GM12872 (cell line): ENCODE measurements around the gene IFT172.

ENCODE experiments used
- TF ChIP-seq, protein P1 (sequence below): IDR thresholded peaks from 3 replicates; pipeline ENCODE4 v1.5.1; 2011; ENCODE audit warnings: low read depth, mild to moderate bottlenecking, low read length, moderate library complexity; ENCODE audit not compliant: insufficient read depth

The IFT172 gene

DNA sequence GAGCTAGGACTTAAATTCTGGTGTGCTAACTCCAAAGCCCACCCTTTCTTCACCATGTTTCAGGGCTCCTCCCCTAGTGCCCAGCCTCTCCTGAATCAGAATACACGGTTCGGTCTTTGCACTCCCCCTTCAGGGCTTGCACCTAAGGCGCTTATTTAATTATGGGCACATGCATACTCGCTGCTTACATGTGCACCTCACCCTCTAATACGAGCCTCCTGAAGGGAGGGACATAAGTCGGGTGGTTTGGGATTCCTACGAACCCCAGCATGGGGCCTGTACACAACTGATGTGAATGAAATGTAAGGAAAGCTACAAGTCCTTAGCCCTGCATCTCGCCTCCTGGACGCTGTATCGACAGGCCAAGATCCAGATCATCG lies 435 bp downstream of the IFT172 start:
- TF ChIP-seq, protein P1, sequence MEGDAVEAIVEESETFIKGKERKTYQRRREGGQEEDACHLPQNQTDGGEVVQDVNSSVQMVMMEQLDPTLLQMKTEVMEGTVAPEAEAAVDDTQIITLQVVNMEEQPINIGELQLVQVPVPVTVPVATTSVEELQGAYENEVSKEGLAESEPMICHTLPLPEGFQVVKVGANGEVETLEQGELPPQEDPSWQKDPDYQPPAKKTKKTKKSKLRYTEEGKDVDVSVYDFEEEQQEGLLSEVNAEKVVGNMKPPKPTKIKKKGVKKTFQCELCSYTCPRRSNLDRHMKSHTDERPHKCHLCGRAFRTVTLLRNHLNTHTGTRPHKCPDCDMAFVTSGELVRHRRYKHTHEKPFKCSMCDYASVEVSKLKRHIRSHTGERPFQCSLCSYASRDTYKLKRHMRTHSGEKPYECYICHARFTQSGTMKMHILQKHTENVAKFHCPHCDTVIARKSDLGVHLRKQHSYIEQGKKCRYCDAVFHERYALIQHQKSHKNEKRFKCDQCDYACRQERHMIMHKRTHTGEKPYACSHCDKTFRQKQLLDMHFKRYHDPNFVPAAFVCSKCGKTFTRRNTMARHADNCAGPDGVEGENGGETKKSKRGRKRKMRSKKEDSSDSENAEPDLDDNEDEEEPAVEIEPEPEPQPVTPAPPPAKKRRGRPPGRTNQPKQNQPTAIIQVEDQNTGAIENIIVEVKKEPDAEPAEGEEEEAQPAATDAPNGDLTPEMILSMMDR, result no peak

DNA sequence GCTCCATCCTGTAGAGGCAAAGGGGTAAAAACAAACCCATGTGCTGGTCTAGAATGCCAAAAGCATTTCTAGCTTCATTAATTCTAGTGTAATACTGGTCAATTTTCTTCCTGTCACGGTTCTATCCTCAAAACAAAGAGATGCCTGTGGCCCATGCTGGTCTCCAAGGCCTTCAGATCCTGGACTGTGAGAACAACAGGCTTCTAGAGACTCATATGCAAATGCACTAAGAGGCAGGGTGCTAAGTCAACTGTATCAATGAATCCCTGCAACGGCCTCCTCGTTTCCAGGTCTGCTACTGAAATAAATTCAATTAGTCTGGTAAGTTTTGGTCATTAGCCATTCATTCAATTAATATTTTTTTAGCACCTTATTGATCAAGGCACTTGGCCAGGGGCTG lies 4.0 kb downstream of the IFT172 start:
- TF ChIP-seq, protein P1, result no peak

DNA sequence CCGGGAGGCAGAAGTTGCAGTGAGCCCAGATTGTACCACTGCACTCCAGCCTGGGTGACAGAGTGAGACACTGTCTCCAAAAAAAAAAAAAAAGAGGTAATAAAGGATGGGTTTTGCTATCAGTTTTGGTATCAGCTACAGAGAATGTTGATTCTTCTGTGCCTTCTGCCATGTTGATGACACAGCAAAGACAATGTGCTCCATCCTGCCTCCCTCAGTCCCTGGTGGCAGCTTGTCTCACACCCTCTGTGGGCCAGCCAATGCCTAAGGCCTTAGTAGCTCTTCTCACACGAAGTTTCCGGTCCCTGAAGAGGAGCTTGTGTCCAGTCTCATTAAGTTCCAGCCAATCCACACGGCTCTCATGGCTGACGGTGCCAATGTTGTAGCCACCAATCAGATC lies 17.6 kb downstream of the IFT172 start:
- TF ChIP-seq, protein P1, result no peak

DNA sequence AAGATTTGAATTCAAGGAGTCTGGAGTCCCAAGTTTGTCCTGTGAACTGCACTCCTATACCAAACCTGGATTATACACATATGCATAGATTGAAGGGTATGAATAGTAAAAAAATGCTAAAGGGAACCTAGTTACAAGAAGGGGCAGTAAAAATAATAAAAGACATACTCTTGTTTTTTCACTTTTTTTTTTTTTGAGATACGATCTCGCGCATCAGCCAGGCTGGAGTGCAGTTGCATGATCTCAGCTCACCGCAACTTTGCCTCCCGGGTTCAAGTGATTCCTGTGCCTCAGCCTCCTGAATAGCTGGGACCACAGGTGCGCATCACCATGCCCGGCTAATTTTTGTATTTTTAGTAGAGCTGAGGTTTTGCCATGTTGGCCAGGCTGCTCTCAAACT lies 25.1 kb downstream of the IFT172 start:
- TF ChIP-seq, protein P1, result no peak

DNA sequence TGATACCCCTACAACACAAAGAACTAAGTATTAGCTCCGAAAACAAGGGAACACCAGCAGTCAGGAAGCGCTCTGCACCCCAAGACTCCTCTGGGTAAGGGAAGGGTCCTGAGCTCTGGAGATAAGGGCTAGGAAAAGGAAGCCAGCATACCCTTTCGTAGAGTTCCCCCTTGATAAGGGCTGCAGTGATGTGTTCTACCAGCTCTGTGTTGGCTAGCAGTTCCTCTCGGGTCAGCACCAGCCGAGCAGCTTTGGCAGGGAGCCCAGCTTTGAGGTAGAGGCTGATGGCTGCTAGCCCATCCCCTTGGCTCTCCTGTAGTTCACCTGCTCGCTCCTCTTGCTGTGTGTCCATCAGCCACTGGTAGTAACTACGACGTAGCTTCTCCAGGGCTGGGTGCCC lies 28.4 kb downstream of the IFT172 start:
- TF ChIP-seq, protein P1, result no peak

DNA sequence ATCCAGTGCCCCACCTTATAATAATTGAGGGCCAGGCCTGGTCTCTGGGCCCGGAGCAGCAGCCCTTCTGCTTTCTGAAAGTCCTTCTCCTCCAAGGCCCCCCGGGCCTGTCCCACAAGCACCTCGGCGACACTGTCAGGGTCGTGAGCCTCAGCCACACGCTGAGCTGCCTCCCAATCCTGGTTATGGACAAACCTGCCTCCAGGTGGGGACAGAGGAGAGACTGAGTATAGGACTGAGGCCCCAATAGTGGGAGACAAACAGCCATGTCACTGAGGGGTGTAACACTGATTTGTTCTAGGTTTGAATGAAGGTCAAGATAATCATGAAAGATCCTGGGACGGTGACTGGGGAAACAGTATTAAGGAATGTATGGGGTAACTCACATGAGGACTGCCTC lies 35.6 kb downstream of the IFT172 start:
- TF ChIP-seq, protein P1, result no peak

DNA sequence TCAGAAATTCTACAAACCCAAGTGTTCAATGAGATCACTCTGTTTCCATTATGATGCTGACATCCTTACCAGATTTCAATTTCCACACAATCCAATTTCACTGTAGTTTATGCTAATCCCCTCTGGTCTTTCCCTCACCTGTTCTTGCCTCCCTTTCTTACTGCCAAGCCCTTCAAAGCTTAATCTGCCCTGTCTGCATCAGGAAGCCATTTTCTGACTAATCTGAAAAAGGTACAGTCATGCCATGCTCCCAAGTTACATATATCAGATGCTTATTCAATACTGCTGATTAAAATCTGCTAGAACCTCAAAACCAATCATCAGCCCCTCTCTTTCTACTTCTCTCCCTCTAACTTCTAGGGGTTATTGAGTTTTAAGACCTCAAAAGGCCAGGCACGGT lies 38.4 kb downstream of the IFT172 start:
- TF ChIP-seq, protein P1, result no peak

DNA sequence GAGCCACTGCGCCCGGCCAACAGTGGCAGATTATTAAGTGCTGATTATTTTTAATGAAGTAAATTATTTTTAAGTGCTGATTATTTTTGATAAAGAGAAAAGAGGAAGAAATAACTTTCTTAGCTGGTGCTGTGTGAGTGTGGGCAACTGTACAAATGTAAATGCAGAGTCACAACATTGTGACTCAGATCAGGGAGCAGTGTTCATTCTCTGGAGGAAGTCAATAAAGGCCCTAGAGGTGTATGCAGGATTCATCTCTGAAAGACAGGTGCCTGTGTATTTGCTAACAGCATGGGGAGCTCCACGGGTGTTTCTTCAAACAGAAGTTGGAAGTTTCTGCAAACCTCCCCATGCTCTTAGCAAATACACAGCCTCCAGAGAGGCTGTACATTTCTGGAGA lies 41.2 kb downstream of the IFT172 start:
- TF ChIP-seq, protein P1, result no peak
